ENCODE measurements around the gene SEC14L1. TPM values are rescaled to one million over a fixed set of nuclear protein-coding genes. Genes with fewer than 3 reads are reported as not detected.
"Not testable (repeated sequence)": the region's sequence is repeated elsewhere in the genome, so short reads cannot be mapped to it uniquely, and the experiment has no call there.

SEC14L1 gene
- total and polyA plus RNA-seq, 8 donors = 3.2 to 106 (median 43.9) TPM

GRCh38 chr17:77107506-77108433, 33.0 kb upstream of the SEC14L1 start:
- H3K36me3 ChIP-seq = no peaks in the 10 kb centered on the region
- H3K4me1 ChIP-seq = peaks cover 10 to 45% (median 25%) of the 10 kb centered on the region in 4 donors
- WGBS, 5 donors = 81 to 88% (median 86%) methylated on average over 23 of the region's 23 CpGs
- no peak overlapping the region for H3K4me3 ChIP-seq
- H3K9me3 ChIP-seq = no peaks in the 10 kb centered on the region
- TF ChIP-seq, protein P1, sequence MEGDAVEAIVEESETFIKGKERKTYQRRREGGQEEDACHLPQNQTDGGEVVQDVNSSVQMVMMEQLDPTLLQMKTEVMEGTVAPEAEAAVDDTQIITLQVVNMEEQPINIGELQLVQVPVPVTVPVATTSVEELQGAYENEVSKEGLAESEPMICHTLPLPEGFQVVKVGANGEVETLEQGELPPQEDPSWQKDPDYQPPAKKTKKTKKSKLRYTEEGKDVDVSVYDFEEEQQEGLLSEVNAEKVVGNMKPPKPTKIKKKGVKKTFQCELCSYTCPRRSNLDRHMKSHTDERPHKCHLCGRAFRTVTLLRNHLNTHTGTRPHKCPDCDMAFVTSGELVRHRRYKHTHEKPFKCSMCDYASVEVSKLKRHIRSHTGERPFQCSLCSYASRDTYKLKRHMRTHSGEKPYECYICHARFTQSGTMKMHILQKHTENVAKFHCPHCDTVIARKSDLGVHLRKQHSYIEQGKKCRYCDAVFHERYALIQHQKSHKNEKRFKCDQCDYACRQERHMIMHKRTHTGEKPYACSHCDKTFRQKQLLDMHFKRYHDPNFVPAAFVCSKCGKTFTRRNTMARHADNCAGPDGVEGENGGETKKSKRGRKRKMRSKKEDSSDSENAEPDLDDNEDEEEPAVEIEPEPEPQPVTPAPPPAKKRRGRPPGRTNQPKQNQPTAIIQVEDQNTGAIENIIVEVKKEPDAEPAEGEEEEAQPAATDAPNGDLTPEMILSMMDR (IDR thresholded peaks at IDR 0.05) = no peak
- TF ChIP-seq EP300 (IDR thresholded peaks at IDR 0.05) = no peak
- TF ChIP-seq POLR2AphosphoS5 (IDR thresholded peaks at IDR 0.05) = no peak
- TF ChIP-seq POLR2A (IDR thresholded peaks at IDR 0.05) = no peak
- intact Hi-C loops (cut with DNase I; ENCODE audit: low total_unique reads) = loop anchor here (10.0 kb wide), 1 partner anchor 47 kb away; no protein-coding TSS in a partner anchor
- H3K27ac ChIP-seq = peak overlapping the region in 4 of 5 donors; percentile 32 to 75 (median 68)
- H3K27me3 ChIP-seq = no peaks in the 10 kb centered on the region
- peak in 1 of 2 donors; percentile 46 for DNase-seq

DNA sequence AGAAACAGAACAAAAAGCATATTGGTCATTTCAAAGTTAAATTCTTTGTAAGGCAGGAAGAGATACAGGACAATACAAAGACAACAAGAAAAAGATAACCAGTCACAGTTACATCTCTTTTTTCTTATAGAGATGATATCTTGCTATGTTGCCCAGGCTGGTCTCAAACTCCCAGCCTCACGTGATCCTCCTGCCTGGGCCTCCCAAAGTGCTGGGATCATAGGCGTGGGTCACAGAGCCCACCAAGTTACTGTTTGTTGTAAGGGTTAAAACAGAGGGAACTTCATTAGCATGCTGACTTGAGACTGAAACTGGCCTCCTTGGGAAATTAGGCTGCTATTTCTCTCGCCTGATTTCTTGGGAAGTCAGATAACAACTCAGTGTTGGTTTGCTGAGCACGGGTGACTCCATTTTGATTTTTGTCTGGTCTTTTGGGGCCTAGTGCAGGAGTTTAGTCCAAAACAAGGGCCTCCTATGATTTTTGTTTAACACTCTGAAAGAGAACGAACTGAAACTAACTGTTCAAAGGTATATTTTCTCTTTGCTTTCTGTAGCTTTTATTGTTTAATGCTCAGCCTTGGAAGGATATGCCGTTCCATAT, 31.5 kb upstream of the SEC14L1 start:
- no peak for DNase-seq
- intact Hi-C loops (cut with DNase I; ENCODE audit: low total_unique reads) = loop anchor here (10.0 kb wide), 1 partner anchor 46 kb away; no protein-coding TSS in a partner anchor
- Histone ChIP-seq H3K4me1 (peaks cover 10 to 38% (median 25%) of the 10 kb centered on the region in 4 donors), H3K36me3 (no peaks in the 10 kb centered on the region), H3K27ac (peak overlapping the region in 4 of 5 donors; percentile 64 to 75 (median 71)), H3K4me3 (no peak overlapping the region), H3K9me3 (no peaks in the 10 kb centered on the region), H3K27me3 (no peaks in the 10 kb centered on the region)
- 69 to 84% (median 76%) methylated on average over 6 of the region's 6 CpGs for WGBS, 5 donors
- TF ChIP-seq EP300 (IDR thresholded peaks at IDR 0.05) = no peak
- TF ChIP-seq, protein P1 (IDR thresholded peaks at IDR 0.05) = no peak
- TF ChIP-seq POLR2AphosphoS5 (IDR thresholded peaks at IDR 0.05) = no peak
- no peak for TF ChIP-seq POLR2A (IDR thresholded peaks at IDR 0.05)

- intact Hi-C loops (cut with DNase I; ENCODE audit: low total_unique reads) = loop anchor here (10.0 kb wide), 1 partner anchor 45 kb away; no protein-coding TSS in a partner anchor
- Histone ChIP-seq H3K4me1 (peaks cover 10 to 39% (median 26%) of the 10 kb centered on the region in 4 donors), H3K4me3 (no peak overlapping the region), H3K27me3 (no peaks in the 10 kb centered on the region), H3K9me3 (no peaks in the 10 kb centered on the region), H3K27ac (peak overlapping the region; percentile 4 to 75 (median 69)), H3K36me3 (no peaks in the 10 kb centered on the region)
- TF ChIP-seq EP300 (IDR thresholded peaks at IDR 0.05) (no peak), POLR2AphosphoS5 (IDR thresholded peaks at IDR 0.05) (peak in 2 of 3 donors; percentile 34)
- peak in 1 of 2 donors; percentile 62 for DNase-seq
- 26 to 39% (median 35%) methylated on average over 7 of the region's 7 CpGs for WGBS, 5 donors
These were observed 30.9 kb upstream of the SEC14L1 start for GRCh38 chr17:77109764-77110359.

DNA sequence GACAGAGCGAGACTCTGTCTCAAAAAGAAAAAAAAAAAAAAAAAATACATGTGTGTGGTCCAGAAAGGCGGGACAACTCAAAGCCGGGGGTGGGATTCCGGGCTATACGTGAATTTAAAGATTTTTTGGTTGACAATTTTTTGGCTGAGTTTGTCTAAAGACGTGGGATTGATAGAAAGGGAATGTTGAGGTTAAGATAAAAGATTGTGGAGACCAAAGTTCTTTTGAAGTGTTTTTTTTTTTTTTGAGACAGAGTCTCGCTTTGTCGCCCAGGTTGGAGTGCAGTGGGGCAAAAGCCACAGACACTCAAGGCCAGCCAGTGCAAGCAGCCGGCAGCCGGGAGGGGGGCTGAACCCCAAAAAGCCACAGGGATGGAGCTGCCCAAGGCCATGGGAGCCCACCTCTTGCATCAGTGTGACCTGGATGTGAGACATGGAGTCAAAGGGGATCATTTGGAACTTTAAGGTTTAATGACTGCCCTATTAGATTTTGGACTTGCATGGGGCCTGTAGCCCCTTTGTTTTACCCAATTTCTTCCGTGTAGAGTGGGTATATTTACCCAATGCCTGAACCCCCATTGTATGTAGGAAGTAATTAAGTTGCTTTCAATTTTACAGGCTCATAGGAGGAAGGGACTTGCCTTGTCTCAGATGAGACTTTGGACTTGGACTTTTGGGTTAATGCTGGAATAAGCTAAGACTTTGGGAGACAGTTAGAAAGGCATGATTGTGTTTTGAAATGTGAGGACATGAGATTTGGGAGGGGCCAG, 29.4 kb upstream of the SEC14L1 start:
- H3K27me3 ChIP-seq; intact Hi-C loops (cut with DNase I; ENCODE audit: low total_unique reads); H3K36me3 ChIP-seq; DNase-seq; H3K9me3 ChIP-seq; H3K4me3 ChIP-seq: not testable (repeated sequence)
- Histone ChIP-seq H3K27ac (peak overlapping the region in 4 of 5 donors; percentile 47 to 75 (median 68)), H3K4me1 (peaks cover 14 to 54% (median 36%) of the 10 kb centered on the region in 4 donors)
- WGBS, 5 donors = 36 to 69% (median 55%) methylated on average over 11 of the region's 11 CpGs
